ENCODE data around the gene KCNK5. TPM values are rescaled to one million over a fixed set of nuclear protein-coding genes. Genes with fewer than 3 reads are reported as not detected.

KCNK5 gene
- total RNA-seq, 2 experiments from 2014 or later, result 0.30 to 0.47 TPM

DNA sequence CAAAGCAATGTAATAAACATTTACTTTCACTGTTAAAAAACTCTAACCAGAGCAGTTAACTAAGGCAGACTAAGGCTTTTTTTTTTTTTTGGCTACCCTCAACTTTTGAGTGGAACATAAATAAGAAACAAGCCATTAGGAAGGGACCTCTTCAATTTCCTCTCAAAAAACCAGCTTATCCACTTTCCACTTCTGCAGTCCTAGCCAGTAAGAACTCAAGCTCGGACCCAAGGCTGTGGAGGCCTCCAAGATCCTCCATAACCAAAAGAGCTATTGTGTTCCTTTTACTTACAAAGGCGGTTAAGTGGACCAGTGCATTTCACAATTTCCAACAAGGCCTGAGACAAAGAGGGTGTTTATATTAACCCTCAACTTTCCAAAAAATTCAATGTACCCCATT lies 5.3 kb downstream of the KCNK5 start:
- POLR2A ChIA-PET, result no interaction called here
- intact Hi-C loops (cut with DNase I, micrococcal nuclease), result no loop called here
- no peak overlapping the region for H3K4me3 ChIP-seq (ENCODE audit: low read length)
- peaks cover 6 to 7% of the 10 kb centered on the region in 2 experiments for H3K27me3 ChIP-seq (ENCODE audit: control insufficient read depth in 1 of 2, insufficient read depth in 2 of 2, low read length in 2 of 2)
- CTCF ChIA-PET, result interaction anchor here (0.8 kb wide), 1 partner anchor 26 kb away, joined by 4 read pairs; no protein-coding TSS in a partner anchor
- H3K27ac ChIP-seq (ENCODE audit: low read depth in 1 of 2, low read length in 2 of 2), result no peak overlapping the region
- no peak overlapping the region for H3K27ac Mint-ChIP-seq
- no peak overlapping the region for H3K4me3 Mint-ChIP-seq
- H3K4me1 ChIP-seq (ENCODE audit: insufficient read depth, low read length), result peaks cover 45% of the 10 kb centered on the region
- TF ChIP-seq, protein P1, sequence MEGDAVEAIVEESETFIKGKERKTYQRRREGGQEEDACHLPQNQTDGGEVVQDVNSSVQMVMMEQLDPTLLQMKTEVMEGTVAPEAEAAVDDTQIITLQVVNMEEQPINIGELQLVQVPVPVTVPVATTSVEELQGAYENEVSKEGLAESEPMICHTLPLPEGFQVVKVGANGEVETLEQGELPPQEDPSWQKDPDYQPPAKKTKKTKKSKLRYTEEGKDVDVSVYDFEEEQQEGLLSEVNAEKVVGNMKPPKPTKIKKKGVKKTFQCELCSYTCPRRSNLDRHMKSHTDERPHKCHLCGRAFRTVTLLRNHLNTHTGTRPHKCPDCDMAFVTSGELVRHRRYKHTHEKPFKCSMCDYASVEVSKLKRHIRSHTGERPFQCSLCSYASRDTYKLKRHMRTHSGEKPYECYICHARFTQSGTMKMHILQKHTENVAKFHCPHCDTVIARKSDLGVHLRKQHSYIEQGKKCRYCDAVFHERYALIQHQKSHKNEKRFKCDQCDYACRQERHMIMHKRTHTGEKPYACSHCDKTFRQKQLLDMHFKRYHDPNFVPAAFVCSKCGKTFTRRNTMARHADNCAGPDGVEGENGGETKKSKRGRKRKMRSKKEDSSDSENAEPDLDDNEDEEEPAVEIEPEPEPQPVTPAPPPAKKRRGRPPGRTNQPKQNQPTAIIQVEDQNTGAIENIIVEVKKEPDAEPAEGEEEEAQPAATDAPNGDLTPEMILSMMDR (IDR thresholded peaks at IDR 0.05), result no peak
- H3K4me1 Mint-ChIP-seq (ENCODE audit: low read depth), result peaks cover 36% of the 10 kb centered on the region
- DNase-seq, result no peak
- no peaks in the 10 kb centered on the region for H3K36me3 ChIP-seq (ENCODE audit: insufficient read depth, low read length)
- no peaks in the 10 kb centered on the region for H3K36me3 Mint-ChIP-seq (ENCODE audit: low read depth)
- H3K9me3 ChIP-seq (ENCODE audit: control insufficient read depth in 1 of 2, insufficient read depth in 1 of 2, low read length in 2 of 2), result no peaks in the 10 kb centered on the region
- H3K9me3 Mint-ChIP-seq, result no peaks in the 10 kb centered on the region
- H3K27me3 Mint-ChIP-seq, result no peaks in the 10 kb centered on the region
- no peak for ATAC-seq (ENCODE audit: poor library complexity)

DNA sequence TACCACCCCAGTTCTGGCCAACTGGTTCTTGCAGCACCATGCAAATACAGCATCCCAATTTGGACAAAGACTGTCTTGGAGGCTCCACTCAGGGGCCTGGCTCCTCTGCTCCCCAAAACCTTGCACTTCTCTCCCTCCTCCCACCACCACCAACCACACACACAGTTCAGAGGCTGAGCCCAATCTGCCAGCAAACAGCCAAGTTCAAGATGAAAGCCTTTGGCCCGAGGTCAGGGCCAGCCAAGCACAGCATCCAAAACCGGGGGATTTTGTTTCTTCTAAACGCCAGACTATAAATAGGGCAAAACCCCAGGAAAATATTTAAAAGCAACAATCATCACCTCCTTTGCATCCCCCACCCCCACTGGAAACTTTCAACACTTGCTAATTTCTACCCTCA lies 5.7 kb downstream of the KCNK5 start:
- Histone ChIP-seq H3K36me3 (ENCODE audit: insufficient read depth, low read length) (no peaks in the 10 kb centered on the region), H3K4me1 (ENCODE audit: insufficient read depth, low read length) (peaks cover 41% of the 10 kb centered on the region), H3K9me3 (ENCODE audit: control insufficient read depth in 1 of 2, insufficient read depth in 1 of 2, low read length in 2 of 2) (no peaks in the 10 kb centered on the region), H3K27me3 (ENCODE audit: control insufficient read depth in 1 of 2, insufficient read depth in 2 of 2, low read length in 2 of 2) (peaks cover 2 to 6% of the 10 kb centered on the region in 2 experiments), H3K27ac (ENCODE audit: low read depth in 1 of 2, low read length in 2 of 2) (no peak overlapping the region), H3K4me3 (ENCODE audit: low read length) (no peak overlapping the region)
- intact Hi-C loops (cut with DNase I, micrococcal nuclease), result no loop called here
- ATAC-seq (ENCODE audit: poor library complexity) (no peak), DNase-seq (no peak)
- Mint-ChIP-seq H3K27me3 (no peaks in the 10 kb centered on the region), H3K4me1 (ENCODE audit: low read depth) (peaks cover 40% of the 10 kb centered on the region), H3K4me3 (no peak overlapping the region), H3K9me3 (no peaks in the 10 kb centered on the region), H3K36me3 (ENCODE audit: low read depth) (no peaks in the 10 kb centered on the region), H3K27ac (no peak overlapping the region)
- TF ChIP-seq, protein P1 (IDR thresholded peaks at IDR 0.05), result no peak
- ChIA-PET CTCF (no interaction called here), POLR2A (no interaction called here)

DNA sequence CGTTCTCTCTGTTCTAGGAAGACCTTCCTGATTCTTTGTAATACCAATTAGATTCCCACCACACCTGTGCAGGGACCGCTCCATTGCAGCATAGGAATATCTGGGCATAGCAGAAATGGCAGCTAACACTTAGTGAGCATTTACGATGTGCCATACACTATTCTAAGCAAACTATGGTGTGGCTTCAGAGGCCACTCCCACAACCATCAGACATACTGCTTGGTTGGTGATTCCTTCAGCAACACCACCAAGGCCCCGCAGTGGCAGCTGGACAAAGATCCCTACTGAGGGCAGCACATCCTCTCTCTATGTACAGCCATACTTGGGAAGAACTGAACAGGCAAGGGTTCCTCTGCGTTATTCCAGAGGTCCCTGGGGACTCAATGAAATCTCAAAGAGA lies 6.2 kb downstream of the KCNK5 start:
- Mint-ChIP-seq H3K4me3 (no peak overlapping the region), H3K36me3 (ENCODE audit: low read depth) (no peaks in the 10 kb centered on the region), H3K9me3 (no peaks in the 10 kb centered on the region), H3K27ac (no peak overlapping the region), H3K27me3 (no peaks in the 10 kb centered on the region), H3K4me1 (ENCODE audit: low read depth) (peaks cover 37% of the 10 kb centered on the region)
- Histone ChIP-seq H3K4me1 (ENCODE audit: insufficient read depth, low read length) (peaks cover 36% of the 10 kb centered on the region), H3K4me3 (ENCODE audit: low read length) (no peak overlapping the region), H3K36me3 (ENCODE audit: insufficient read depth, low read length) (no peaks in the 10 kb centered on the region), H3K9me3 (ENCODE audit: control insufficient read depth in 1 of 2, insufficient read depth in 1 of 2, low read length in 2 of 2) (no peaks in the 10 kb centered on the region), H3K27ac (ENCODE audit: low read depth in 1 of 2, low read length in 2 of 2) (no peak overlapping the region), H3K27me3 (ENCODE audit: control insufficient read depth in 1 of 2, insufficient read depth in 2 of 2, low read length in 2 of 2) (peaks cover 0 to 3% of the 10 kb centered on the region in 2 experiments)
- ChIA-PET POLR2A (no interaction called here), CTCF (no interaction called here)
- TF ChIP-seq, protein P1 (IDR thresholded peaks at IDR 0.05), result no peak
- DNase-seq, result no peak
- intact Hi-C loops (cut with DNase I, micrococcal nuclease), result no loop called here
- ATAC-seq (ENCODE audit: poor library complexity), result no peak

Data from CD4-positive, alpha-beta T cell (primary cell).